GM19467 (cell line): ENCODE data around the gene NDOR1.

Source experiments
- ATAC-seq: cut with Tn5 transposase; IDR thresholded peaks from one replicate; pipeline ENCODE4 v1.9.1; 2021; ENCODE audit warnings: mild to moderate bottlenecking, moderate library complexity; ENCODE audit not compliant: unreplicated experiment

NDOR1 gene

DNA sequence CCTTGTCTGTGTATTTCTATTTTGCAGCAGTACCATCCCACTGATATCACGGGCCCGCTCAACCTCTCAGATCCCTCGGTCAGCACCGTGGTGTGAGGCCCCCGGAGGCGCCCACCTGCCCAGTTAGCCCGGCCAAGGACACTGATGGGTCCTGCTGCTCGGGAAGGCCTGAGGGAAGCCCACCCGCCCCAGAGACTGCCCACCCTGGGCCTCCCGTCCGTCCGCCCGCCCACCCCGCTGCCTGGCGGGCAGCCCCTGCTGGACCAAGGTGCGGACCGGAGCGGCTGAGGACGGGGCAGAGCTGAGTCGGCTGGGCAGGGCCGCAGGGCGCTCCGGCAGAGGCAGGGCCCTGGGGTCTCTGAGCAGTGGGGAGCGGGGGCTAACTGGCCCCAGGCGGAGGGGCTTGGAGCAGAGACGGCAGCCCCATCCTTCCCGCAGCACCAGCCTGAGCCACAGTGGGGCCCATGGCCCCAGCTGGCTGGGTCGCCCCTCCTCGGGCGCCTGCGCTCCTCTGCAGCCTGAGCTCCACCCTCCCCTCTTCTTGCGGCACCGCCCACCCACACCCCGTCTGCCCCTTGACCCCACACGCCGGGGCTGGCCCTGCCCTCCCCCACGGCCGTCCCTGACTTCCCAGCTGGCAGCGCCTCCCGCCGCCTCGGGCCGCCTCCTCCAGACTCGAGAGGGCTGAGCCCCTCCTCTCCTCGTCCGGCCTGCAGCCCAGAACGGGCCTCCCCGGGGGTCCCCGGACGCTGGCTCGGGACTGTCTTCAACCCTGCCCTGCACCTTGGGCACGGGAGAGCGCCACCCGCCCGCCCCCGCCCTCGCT, 37.5 kb upstream of the NDOR1 start:
- ATAC-seq = no peak

GRCh38 chr9:137168573-137168903, 37.0 kb upstream of the NDOR1 start:
- ATAC-seq = no peak

DNA sequence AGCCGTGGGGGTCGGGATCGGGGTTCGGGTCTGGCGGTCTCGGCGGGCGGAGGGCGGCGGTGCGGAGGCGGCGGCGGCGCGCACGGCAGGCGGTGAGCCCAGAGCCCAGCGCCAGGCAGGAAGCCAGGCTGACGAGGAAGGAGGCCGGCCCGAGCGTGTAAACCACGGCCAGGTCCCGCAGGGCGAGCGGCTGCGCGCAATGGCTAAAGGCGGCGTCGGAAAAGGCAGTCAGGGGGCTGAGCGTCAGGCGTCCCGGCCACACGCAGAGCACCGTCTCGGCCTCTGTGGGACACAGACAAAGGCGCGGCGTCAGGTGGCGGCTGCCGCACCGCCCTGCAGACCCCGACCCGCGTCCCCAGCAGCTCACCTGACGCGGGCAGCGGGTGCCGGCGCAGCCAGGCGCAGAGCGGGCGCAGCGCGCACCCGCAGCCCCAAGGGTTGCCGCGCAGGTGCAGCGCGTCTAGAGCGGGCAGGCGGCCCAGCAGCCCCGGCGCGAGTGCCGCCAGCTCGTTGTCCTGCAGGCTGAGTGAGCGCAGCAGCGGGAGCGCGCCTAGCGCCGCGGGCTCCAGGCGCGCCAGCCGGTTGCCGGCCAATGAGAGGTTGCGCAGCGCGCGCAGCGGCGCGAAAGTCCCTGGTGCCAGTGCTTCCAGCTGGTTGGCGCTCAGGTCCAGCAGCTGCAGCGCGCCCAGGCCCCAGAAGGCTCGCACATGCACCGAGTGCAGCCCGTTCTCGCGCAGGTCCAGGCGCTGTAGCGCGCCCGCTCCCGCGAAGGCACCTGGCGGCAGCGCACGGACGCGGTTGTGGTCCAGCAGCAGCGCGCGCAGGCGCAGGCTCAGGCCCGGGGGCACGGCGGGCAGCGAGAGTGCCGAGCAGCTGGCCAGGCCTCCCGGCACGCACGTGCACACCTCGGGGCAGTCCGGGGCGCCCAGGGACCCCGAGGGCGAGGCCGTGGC, 36.3 kb upstream of the NDOR1 start:
- ATAC-seq = no peak

- no peak for ATAC-seq
These were observed 35.6 kb upstream of the NDOR1 start, which contains the start of gene LRRC26 for GRCh38 chr9:137169896-137170358. Gene LRRC26 (minus strand): TSS chr9:137170051. CDS start chr9:137169943, 108 bp downstream.

DNA sequence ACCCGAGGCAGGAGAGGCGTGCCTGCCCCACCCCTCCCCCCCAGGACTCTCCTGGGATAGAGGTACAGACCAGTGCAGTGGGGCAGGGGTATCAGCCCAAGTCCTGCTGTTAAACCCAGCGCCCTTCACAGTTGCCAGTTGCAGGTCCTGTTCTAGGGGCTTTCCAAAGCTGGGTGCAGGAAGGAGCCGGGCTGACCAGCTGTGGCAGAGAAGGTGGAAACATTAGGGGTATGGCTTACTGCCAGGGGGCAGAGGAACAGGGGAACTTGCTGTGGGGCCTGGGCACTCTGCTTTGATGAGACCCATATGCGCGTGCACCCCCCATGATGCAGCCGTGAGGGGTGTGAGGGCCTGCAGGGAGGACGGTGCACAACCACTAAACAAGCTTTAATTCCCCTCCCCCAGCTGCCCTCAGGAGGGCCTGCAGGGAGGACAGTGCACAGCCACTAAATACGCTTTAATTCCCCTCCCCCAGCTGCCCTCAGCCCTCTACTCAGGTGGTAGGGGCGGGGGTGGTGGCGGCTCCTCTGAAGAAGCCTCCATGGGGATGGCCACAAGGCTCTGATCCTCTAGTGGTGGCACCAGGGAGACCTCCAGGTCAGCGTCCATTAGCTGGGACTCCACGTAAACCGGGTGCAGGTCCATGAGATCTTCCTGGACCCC, 34.9 kb upstream of the NDOR1 start:
- no peak for ATAC-seq

- no peak for ATAC-seq
These were observed 34.2 kb upstream of the NDOR1 start for GRCh38 chr9:137171149-137171900.

DNA sequence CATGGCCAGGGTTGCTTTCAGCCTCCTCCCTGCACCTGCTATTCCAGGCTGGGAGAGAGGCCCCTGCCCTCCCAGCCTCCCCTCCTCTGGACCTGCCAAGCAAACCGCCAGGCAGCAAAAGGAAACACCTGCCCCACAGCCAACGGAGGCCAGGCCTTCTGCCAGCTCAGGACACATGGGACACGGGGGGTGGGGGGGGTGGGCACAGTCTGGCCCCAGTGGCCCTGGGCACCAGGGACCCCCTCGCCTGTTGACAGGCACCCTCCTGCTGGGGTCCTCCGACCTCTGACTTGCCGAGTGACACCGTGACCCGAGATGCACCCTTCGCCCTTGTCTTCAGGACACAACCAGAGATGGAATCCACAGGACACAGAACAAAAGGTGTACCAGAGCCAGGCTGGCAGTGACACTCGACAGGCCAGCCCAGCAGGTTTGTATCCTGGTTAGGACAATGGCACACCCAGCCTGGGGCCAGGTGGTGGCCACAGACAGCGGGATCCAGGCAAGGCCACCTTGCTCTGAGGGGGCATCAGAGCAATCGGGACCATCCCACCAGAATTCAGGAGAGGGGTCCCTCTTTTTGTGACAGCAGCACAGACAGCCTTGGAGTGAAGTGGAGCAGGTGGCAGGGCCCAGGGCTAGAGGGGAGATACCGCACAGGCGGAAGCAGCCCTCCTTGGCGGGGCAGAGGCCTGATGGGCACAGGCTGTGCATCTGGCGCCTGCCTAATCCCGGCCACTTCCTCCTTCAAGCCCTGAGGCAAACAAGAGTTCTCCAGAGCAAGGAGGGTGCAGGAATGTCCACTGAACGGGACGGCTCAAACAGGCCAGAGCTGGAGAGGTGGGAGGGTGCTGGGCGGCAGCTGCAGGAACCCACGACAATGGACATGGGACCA, 32.4 kb upstream of the NDOR1 start:
- no peak for ATAC-seq

- no peak for ATAC-seq
These were observed 31.5 kb upstream of the NDOR1 start for GRCh38 chr9:137173796-137174664.

GRCh38 chr9:137174722-137175293, 30.7 kb upstream of the NDOR1 start:
- ATAC-seq = no peak

- no peak for ATAC-seq
These were observed 30.0 kb upstream of the NDOR1 start for GRCh38 chr9:137175345-137175961.

GRCh38 chr9:137176302-137177182, 29.0 kb upstream of the NDOR1 start:
- no peak for ATAC-seq

GRCh38 chr9:137178201-137178938, 27.1 kb upstream of the NDOR1 start:
- ATAC-seq = no peak

GRCh38 chr9:137178939-137179630, 26.4 kb upstream of the NDOR1 start:
- no peak for ATAC-seq

GRCh38 chr9:137179761-137180160, 25.7 kb upstream of the NDOR1 start:
- ATAC-seq = no peak

DNA sequence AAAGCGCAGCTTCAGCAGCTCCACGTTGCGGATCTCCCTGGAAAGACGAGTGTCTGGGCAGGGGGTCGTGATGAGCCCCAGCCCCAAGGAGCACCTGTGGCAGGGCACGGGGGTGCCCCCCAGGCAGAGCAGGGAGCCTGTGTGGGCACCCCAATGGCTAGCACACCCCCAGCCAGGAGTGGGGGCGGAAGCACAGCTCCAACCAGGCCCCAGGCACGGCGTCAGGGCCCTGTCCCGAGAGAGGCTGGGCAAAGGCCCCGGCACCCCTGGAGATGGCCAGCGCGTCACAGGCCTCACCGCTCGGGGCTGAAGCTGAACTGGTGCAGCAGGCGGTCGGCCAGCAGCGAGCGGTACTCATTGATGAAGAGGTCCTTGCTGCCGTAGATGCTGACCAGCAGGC, 25.0 kb upstream of the NDOR1 start:
- no peak for ATAC-seq
